ENCODE data around the gene CLDN12. TPM values are rescaled to one million over a fixed set of nuclear protein-coding genes. Genes with fewer than 3 reads are reported as not detected.
"Not testable (repeated sequence)": the region's sequence is repeated elsewhere in the genome, so short reads cannot be mapped to it uniquely, and the experiment has no call there.

CLDN12 gene
- total RNA-seq, 2 experiments from 2014 or later = 3.6 to 5.0 TPM

DNA sequence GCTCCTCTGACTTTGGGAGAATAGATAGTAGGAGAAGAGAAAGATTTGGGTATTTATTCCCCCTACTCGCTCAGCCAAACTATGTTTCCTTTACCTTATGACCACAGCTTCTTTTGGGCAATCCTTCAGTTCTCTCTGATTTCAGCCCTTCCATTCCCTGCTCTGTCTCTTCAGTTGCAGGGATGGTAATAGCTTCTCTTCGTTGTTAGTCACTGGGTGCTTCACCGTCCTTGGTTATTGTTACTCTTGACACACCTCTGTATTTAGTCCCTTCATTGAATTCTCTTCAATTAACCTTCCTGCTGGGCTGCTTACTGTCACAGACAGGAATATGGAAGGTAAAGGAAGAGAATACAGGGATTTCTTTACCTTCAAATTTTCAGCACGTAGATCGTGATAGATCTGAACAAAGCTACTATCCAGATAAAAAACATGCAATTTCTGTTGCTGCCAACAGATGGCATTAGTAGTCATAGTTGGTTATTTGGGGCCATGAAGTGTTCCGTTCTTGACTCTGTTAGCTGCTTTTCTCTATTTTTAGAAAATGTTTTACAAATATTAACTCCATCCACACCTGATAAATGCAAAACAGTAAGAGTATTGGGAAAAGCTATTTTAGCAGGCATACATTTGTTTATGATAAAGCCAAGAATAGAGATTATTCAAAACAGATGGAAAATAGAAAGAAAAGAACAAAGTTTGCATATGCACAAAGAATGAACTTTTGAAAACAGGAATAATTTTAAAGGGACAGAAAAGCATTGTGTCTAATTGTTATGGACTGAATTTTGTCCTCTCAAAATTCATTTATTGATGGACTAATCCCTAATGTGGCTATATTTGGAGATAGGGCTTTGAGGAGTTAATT, 52.1 kb downstream of the CLDN12 start:
- Mint-ChIP-seq H3K27me3 (peaks cover 16% of the 10 kb centered on the region), H3K36me3 (no peaks in the 10 kb centered on the region), H3K4me1 (peaks cover 4% of the 10 kb centered on the region), H3K4me3 (no peak overlapping the region), H3K9me3 (no peaks in the 10 kb centered on the region), H3K27ac (no peak overlapping the region)
- POLR2A ChIA-PET = no interaction called here
- ATAC-seq (ENCODE audit: low read depth) (peak; percentile 45), DNase-seq (no peak)

DNA sequence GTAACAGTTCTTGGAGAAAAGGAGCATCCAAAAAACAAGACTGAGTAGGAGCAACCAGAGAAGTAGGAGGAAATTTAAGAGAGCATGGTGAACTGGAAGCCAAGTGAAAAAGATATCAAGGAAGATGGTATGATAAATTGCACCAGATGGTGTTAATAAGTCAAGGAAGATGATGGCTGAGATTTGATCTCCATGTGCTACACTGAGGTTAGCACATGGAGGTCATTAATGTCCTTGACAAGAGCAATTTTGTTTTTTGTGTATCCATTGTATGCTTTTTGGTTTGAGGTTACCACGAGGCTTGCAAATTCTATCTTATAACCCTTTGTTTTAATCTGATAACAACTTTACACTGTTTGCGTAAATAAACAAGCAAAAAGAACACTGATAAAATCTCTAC, 54.8 kb downstream of the CLDN12 start:
- H3K4me3 Mint-ChIP-seq = no peak overlapping the region
- no peak for ATAC-seq (ENCODE audit: low read depth)

DNA sequence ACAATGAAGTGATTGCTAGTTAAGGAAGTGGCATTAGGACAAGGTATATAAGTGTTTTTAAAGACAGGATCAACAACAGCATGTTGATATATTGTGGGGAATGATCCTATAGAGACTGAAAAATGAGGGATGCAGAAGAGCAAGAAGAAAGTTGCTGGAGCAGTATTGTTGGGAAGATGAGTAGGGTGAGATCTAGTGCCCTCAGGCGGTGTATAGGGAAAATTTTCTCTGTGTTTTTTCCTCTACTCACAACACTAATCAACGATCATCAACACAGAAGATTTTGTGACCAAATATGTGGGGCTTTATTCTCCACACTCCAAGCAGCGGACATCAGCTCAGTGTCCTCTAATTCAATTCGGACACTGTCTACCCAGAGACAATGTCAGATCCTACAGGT, 56.6 kb downstream of the CLDN12 start:
- H3K36me3 Mint-ChIP-seq = peaks cover 6% of the 10 kb centered on the region
- no peak overlapping the region for H3K27ac Mint-ChIP-seq
- no peak for ATAC-seq (ENCODE audit: low read depth)
- peaks cover 13% of the 10 kb centered on the region for H3K4me1 Mint-ChIP-seq
- H3K4me3 Mint-ChIP-seq = no peak overlapping the region
- peaks cover 5% of the 10 kb centered on the region for H3K9me3 Mint-ChIP-seq
- DNase-seq = no peak
- POLR2A ChIA-PET = no interaction called here
- peaks cover 7% of the 10 kb centered on the region for H3K27me3 Mint-ChIP-seq

More for the DNA sequence above, 54.8 kb downstream of the CLDN12 start:
- no peaks in the 10 kb centered on the region for H3K9me3 Mint-ChIP-seq
- H3K4me1 Mint-ChIP-seq = peaks cover 6% of the 10 kb centered on the region
- peaks cover 7% of the 10 kb centered on the region for H3K27me3 Mint-ChIP-seq
- H3K27ac Mint-ChIP-seq = no peak overlapping the region
- no peak for DNase-seq
- H3K36me3 Mint-ChIP-seq = no peaks in the 10 kb centered on the region
- POLR2A ChIA-PET = no interaction called here

DNA sequence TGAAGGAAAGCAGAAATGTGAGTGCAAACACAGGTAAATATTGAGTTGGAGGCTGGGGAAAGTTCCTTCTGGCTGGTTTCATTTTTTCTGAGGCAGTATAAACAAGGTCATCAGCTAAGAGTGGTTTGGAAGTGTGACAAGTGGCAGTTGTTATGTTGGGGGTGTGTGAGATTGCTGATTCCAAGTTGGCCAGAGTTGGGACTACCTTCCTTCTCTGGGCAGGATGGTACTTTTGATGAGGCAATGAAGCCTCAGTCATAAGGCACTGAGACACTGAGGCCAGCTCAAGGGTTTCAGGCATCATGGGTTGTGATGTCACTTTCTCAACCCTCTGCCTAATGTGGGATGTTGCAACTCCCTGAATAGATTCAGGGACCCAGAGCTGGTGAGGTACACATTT, 58.0 kb downstream of the CLDN12 start:
- H3K27me3 Mint-ChIP-seq = peaks cover 4% of the 10 kb centered on the region
- POLR2A ChIA-PET = no interaction called here
- ATAC-seq (ENCODE audit: low read depth) = no peak

DNA sequence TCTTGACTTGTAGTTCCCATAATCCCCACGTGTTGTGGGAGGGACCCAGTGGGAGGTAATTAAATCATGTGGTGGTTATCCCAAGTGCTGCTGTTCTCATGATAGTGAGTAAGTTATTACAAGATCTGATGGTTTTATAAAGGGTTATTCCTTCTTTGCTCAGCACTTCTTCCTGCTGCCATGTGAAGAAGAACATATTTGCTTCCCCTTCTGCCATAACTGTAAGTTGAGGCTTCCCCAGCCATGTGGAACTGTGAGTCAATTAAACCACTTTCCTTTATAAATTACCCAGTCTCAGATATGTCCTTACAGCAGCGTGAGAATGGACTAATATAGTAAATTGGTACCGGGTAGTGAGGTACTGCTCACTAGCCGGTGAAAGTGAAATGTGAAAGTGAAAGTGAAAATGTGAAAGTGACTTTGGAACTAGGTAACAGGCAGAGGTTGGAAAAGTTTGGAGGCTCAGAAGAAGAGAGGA, 59.9 kb downstream of the CLDN12 start:
- H3K27me3 Mint-ChIP-seq, H3K36me3 Mint-ChIP-seq, DNase-seq, POLR2A ChIA-PET, H3K4me1 Mint-ChIP-seq: not testable (repeated sequence)
- peak; percentile 82 for ATAC-seq (ENCODE audit: low read depth)
- H3K4me3 Mint-ChIP-seq = peak overlapping the region; percentile 66
- H3K9me3 Mint-ChIP-seq = peaks cover 12% of the 10 kb centered on the region
- H3K27ac Mint-ChIP-seq = peak overlapping the region; percentile 57

More for the DNA sequence above, 58.0 kb downstream of the CLDN12 start:
- H3K27ac Mint-ChIP-seq = no peak overlapping the region
- H3K36me3 Mint-ChIP-seq = peaks cover 8% of the 10 kb centered on the region
- peaks cover 9% of the 10 kb centered on the region for H3K4me1 Mint-ChIP-seq
- no peak overlapping the region for H3K4me3 Mint-ChIP-seq
- no peak for DNase-seq
- H3K9me3 Mint-ChIP-seq = peaks cover 12% of the 10 kb centered on the region

Other genes starting within 250 kb of the CLDN12 start
- not detected for gene STEAP1, start 249.0 kb upstream of the CLDN12 start, total RNA-seq
- not detected for gene STEAP2, start 191.7 kb upstream of the CLDN12 start, total RNA-seq
- gene CFAP69, start 158.3 kb upstream of the CLDN12 start, total RNA-seq = under 1 TPM in 1 of 2 experiments, not detected in 1; 0.33 TPM
- gene FAM237B, start 82.2 kb upstream of the CLDN12 start, total RNA-seq = not detected
- gene GTPBP10, start 56.7 kb upstream of the CLDN12 start, total RNA-seq = 10 to 100 TPM; 29.3 to 31.1 TPM
- not detected for gene PTTG1IP2, start 66.2 kb downstream of the CLDN12 start, total RNA-seq
- gene CDK14, start 192.9 kb downstream of the CLDN12 start, total RNA-seq = 1 to 10 TPM in 1 of 2 experiments, under 1 TPM in 1; 0.94 to 1.2 TPM